NCI-H524 treated with DMSO at 0.1 percent for 48 hours (cell line): ENCODE data around the gene RBM22.

Source experiments
- DNase-seq: peaks from one replicate; lab custom pipeline; 2025; lab: John Stamatoyannopoulos, UW

RBM22 gene

DNA sequence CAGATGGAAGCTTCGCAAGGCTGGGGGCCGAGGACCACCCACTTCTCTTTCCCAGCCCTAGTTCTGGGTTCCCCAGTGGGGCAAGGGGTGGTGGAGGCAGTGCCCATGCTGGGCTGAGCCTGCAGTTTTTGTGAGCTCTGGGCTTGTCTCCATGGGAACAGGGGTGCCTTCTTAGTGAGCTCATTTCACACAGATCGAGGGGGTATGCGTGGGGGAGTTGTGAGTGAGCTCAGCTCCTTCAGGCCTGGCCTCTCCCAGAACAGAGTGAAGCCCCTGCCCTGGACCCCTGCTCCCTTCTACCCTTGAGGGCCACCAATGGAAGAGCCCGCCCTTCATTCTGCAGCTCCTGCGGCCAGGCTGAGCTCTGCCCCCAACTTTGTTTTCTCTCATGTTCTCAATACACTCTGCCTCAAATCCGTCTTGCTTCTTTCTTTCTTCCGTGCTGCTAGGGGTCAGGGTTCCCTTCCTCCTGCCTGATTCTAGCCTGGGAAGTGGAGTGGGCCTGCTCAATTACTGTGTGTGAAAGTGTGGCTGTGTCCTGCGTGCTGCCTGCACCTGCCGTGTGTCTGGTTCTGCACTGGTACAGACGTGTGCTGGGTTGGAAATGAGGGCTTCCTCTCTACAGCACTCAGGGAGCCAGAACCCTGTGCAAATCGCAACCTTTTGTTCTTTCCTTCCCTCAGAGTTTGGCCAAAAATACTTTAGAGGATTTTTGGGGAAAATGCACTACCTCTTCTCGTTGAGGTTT lies 48.8 kb downstream of the RBM22 start:
- no peak for DNase-seq

DNA sequence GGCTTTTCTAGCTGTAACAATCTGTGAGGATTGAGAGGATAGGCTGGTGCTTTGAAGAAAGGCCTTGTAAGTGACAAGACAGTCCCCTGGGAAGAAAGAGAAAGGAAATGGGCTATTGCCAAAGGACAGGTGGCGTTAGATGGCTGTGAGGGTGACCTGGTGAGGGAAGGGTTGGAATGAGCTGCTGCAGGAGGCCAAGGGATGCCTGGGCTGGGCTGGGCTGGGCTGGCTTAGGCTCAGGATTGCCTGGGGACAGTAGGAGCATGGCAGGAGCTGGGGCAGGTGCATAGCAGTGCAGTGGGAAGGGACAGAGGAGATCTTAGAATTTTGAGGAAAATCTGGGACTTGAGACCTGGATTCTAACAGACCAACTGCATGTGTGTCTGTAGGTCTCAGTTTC lies 49.5 kb downstream of the RBM22 start:
- no peak for DNase-seq

DNA sequence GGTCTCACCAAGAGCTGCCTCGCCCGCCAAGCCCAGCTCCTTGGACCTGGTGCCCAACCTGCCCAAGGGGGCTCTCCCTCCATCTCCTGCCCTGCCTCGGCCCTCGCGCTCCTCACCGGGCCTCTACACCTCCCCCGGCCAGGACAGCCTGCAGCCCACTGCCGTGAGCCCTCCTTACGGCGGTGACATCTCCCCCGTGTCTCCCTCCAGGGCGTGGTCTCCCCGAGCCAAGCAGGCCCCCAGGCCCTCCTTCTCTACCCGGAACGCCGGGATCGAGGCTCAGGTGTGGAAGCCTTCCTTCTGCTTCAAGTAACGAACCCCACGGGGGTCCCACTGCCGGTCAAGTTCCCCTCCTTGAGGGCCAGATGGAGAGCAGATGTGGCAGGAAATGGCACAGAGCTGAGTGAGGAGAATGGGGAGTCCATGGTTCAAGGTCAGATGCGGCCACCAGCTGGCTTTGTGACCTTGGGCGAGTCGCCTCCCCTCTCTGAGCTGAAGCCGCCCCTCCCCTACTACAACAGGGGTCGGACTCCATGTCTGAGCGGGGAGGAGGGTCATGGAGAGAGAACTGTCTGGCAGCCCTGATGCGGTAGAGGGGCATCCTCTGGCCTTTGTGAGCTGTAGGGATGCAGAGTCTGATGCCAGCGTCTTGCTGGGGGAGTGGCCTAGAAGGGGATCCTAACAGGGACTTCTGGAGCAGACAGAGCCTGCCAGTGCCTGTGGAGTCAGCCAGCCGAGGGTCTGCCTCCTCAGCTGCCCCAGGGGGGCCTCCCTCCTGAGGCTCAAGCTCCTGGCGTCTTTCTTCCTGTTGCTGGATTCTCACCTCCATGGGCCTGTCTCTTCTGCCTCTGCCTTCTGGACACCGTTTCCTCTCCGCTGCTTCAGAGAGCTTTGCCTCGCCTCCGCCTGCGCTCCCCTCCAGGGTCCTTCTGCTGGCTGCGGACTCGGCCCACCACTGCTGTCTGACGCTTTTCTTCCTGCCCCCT lies 50.5 kb downstream of the RBM22 start:
- DNase-seq, result no peak

DNA sequence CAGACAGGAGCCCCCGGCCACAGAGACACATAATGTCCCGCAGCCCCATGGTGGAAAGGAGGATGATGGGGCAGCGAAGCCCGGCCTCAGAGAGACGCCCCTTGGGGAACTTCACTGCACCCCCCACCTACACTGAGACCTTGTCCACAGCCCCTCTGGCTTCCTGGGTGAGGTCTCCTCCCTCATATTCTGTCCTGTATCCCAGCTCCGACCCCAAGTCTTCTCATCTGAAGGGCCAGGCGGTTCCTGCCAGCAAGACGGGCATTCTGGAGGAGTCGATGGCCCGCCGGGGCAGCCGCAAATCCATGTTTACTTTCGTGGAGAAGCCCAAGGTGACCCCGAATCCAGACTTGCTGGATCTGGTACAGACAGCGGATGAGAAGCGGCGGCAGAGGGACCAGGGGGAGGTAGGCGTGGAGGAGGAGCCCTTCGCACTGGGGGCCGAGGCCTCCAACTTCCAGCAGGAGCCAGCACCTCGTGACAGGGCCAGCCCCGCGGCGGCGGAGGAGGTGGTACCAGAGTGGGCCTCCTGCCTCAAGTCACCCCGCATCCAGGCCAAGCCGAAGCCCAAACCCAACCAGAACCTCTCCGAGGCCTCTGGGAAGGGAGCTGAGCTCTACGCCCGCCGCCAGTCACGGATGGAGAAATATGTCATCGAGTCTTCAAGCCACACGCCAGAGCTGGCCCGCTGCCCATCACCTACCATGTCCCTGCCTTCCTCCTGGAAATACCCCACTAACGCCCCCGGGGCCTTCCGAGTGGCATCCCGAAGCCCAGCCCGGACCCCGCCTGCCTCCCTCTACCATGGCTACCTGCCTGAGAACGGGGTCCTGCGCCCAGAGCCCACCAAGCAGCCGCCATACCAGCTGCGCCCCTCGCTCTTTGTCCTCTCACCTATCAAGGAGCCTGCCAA lies 51.5 kb downstream of the RBM22 start:
- DNase-seq, result no peak

DNA sequence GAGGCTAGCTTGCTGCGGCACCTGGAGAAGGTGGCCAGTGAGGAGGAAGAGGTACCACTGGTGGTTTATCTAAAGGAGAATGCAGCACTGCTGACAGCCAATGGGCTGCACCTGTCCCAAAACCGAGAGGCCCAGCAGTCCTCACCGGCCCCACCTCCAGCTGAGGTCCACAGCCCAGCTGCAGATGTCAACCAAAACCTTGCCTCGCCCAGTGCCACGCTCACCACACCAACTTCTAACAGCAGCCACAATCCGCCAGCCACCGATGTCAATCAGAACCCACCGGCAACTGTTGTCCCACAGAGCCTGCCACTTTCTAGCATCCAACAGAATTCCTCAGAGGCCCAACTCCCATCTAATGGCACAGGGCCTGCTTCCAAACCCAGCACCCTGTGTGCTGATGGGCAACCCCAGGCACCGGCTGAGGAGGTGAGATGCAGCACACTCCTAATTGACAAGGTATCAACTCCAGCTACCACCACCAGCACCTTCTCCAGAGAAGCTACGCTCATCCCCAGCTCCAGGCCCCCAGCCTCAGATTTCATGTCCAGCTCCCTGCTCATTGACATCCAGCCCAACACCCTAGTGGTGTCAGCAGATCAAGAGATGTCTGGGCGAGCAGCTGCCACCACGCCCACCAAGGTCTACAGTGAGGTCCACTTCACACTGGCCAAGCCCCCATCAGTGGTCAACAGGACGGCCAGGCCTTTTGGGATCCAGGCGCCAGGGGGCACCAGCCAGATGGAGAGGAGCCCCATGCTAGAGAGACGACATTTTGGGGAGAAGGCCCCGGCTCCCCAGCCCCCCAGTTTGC lies 52.4 kb downstream of the RBM22 start:
- no peak for DNase-seq

DNA sequence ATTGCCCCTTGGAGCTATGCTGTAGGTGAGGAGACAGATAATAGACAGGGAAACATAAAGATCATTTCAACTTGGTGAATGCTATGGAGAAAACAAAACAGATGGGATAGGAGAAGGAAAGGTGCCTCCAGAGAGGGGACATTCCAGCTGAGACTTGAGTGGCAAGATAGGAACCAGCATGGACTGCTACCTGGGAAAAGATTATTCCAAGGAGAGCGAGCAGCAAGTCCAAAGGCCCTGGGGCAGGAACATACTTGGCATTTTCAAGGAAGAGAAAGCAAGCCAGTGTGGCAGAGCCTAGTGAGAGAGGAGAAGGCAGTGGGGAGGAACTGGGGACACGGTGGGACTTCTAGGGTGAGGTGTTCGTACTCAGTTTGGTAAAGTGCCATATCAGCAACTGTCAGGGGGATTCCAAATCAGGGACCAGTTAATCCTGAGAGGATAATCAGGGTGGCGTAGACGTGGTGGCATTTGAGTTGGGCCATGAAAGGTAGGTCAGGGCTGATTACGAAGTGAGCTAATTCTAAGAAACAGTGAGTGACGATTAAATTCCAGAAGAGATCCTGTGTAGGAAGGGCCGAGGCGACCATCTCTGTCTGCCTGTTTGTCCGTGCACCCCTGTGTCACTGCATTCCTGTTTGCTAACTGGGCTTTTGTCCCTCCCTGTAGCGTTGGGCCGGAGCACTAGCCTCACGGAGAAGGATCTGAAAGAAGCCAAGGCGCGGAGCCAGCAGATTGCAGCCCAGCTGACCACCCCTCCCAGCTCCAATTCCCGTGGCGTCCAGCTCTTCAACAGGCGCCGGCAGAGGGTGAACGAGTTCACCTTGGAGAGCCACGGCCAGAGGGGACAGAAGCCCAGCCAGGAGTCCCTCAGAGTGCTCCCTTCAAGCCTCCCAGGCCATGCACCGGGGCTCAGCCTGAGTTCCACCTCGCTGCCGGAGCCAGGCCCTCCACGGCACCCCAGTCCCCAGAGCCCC lies 53.3 kb downstream of the RBM22 start:
- no peak for DNase-seq

DNA sequence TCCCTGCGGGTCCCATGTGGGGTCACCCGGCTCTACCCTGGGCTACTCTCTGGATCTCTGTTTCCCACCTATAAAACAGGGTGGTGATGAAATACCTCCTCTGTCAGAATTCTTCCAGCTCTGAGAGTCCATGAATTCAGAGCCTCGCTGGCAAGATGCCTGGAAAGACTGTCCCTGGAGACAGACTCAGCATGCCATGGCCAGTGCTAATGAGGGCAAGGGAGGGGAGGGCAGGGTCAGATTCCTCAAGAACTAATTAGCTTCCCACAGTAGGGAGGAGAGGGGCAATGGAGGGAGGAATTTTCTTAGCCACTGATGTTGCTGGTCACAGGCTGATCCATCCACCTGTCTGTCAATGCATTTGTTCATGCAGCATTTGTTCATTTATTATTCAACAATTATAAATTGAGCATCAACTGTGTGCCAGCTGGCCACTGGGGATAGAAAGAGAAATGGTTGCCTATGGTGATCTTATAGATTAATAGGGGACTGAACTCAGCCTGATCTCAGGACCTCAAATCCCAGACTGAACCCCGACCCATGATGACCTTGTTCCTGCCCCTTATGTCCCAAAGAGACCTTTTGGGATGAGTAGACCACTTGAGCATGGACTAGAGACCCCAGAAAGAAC lies 55.7 kb downstream of the RBM22 start:
- no peak for DNase-seq

DNA sequence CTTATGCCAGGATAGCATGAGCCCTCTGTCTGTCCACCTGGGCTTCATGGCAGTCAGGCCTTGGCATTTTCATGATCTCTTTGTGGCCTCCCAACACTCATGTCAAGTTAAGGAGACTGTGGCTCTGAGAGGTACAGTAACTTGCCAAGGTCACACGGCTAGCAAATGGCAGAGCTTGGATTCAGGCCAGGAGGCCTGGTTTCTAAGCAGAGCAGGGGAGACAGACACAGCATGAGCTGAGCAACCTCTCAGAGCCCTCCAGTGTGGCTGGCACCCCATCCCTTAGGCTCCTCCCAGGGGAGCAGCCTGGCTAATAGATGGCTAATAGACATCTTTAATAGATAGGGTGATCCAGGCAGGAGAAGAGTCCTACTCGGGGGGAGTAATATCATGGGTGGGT lies 56.3 kb downstream of the RBM22 start:
- DNase-seq, result no peak

DNA sequence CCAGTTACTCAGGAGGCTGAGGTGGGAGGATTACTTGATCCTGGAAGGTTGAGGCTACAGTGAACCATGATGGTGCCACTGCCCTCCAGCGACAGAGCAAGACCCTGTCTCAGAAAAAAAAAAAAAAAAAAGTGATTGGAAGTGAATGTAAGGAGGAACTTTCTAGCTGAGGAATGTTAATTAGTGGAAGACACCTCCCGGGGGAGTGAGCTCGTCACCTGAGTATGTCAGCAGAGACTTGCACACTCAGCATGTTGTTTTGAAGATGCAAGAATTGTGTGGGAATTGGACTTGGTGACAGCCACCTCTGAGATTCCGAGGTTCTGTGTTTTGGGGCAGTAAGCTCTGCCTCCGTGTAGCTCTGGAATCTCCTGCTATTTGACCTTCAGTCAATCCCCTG lies 56.8 kb downstream of the RBM22 start:
- DNase-seq, result no peak

DNA sequence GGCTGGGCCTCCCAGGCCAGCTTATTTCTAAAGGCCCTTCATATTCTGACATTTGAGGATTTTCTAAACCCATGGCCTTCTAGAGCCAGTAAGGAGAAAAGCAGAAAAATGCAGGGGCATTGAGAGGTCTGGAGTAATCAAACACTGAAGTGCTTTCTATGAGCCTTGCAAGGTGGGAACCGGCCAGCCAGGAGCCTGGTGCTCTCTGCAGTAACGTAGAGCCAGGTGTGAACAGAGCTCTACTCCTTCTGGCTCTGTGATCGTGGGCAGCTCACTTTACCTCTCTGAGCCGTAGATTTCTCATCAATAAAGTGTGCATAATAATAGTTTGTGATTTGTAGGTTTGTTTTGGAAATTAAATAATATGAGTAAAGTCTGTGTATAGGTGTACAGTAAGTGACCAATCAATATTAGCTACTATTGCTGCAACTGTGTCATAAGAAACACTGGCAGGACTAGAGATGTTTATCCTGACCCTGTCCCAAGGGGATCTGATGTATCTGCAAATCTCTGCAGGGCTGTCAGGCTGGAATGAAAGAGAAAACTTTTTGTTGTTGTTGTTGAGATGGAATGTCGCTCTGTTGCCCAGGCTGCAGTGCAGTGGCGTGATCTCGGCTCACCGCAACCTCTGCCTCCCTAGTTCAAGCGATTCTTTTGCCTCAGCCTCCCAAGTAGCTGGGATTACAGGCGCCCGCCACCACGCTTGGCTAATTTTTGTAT lies 57.7 kb downstream of the RBM22 start:
- DNase-seq, result no peak

DNA sequence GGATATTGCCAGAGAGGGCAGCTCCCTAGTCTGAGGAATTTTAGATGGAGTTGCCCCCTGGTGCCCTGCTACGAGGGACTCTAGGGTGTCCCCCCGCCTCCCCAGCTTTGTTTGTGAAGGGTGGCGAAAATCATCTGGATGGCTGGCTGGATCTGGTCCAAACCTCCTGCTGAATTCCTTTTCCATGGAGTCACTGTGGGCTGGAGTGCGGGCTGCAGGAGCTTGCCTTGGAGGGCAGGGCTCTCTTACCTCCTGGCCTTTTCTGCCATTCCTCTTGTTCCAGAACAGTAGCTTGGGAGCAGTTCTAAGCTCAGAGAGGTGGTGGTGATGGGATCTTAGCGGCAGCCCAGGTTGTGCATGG lies 58.3 kb downstream of the RBM22 start:
- no peak for DNase-seq

DNA sequence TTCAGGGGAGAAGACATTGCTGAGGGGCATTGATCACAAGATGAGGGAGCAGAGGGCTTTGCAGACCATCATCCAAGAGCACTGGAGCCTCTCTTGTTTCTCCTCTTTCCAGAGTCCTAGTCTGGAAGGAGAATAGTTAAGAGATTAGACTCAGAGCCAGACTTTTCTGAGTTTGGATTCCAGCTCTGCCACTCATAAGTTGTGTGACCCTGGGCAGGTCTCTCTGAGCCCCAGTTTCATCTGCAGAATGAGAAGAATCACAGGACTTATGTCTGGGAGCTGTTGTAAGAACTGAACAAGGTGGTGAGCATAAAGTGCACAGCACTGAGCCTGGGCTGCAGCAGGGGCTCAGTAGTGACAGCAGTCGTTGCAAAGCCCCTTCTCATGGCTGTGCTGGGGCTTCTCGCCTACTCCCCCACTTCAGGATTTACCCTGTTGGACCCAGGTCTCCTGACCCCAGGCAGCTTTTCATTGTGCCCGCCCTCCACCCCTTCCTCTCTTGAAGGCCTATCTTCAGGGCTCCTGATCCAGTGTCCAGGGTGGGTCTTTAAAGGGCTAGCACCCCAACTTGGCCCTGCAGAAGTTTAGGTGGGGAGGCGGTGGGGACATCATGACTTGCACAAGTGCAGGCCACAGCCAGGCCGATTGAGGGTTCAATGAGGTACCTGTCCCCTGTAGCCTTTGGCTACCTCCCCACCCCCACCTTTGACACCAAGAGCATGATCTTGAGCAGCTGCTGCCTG lies 58.9 kb downstream of the RBM22 start:
- DNase-seq, result no peak

DNA sequence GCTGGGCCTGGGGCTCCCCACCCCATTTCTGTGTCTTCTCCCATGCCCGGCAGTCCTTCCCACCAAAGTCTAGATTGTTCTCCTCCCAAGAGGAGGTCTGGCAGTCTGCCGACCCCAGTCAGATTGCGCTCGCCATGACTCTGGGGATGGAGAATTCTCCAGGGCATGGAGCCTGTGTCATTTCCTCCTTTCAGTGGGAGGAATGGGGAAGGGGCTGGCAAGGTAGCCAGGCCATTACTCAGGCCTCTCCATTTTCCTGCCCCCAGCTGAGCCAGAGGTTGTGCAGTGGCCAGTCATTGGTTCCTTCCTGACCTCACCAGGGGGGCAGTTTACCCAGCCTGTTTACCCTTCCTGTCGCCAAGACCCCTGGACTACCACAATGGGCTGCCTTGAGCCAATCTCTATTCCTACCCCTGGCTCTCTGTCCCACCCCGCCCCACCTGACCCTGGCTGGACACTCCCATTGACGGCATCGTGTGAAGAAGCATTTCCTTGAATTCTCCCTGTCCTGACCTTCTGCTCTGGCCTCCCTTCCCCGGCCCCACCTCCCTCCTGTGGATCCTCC lies 59.8 kb downstream of the RBM22 start:
- no peak for DNase-seq
